A549 (cell line): ENCODE data around the gene MZF1.

Experiments used
- CBX2 ChIP-seq: fragments of 200-600 bp; sonication (generic); IDR thresholded peaks from 2 replicates; pipeline ENCODE4 v1.6.1; 2016; ENCODE audit warnings: low read depth, mild to moderate bottlenecking, borderline replicate concordance
- MAFK ChIP-seq: fragments of 450-650 bp; IDR thresholded peaks from 2 replicates; pipeline ENCODE4 v1.6.1; 2014; ENCODE audit not compliant: partially characterized antibody
- MAZ ChIP-seq: fragments of 150-350 bp; IDR thresholded peaks from 2 replicates; pipeline ENCODE4 v1.6.1; 2014; ENCODE audit warnings: antibody characterized with exemption, low read depth, low read length, borderline replicate concordance
- MYC ChIP-seq: IDR thresholded peaks from 2 replicates; pipeline ENCODE4 v1.6.1; 2012; ENCODE audit warnings: mild to moderate bottlenecking, inconsistent platforms, low read length, improper control_type of control experiment, borderline replicate concordance
- POLR2A ChIP-seq: IDR thresholded peaks from 2 replicates; pipeline ENCODE4 v1.6.1; 2012; ENCODE audit warnings: mild to moderate bottlenecking, low read length
- POLR2AphosphoS2 ChIP-seq: conservative IDR thresholded peaks from 2 replicates; pipeline ENCODE4 v1.6.1; 2012; ENCODE audit warnings: low read length, improper control_type of control experiment, inconsistent platforms
- RAD21 ChIP-seq, 2 experiments: fragments of >200 bp in 1 of 2; sonication (Bioruptor Twin) in 1 of 2; formaldehyde crosslinking in 1 of 2; IDR thresholded peaks in 1 of 2; conservative IDR thresholded peaks in 1 of 2; 2 replicates in 1 of 2; 3 replicates in 1 of 2; pipeline ENCODE4 v1.6.1; 2012 to 2018; ENCODE audit warnings: inconsistent platforms in 1 of 2
- SMC3 ChIP-seq: fragments of >200 bp; sonication (Bioruptor Twin); formaldehyde crosslinking; IDR thresholded peaks from 3 replicates; pipeline ENCODE4 v1.6.1; 2018; ENCODE audit warnings: inconsistent platforms
- ZFP36 ChIP-seq: fragments of 450-650 bp; IDR thresholded peaks from 2 replicates; pipeline ENCODE4 v1.6.1; 2014; ENCODE audit warnings: borderline replicate concordance; ENCODE audit not compliant: partially characterized antibody
- TF ChIP-seq, protein P1 (sequence below): fragments of >200 bp; sonication (Bioruptor Twin); formaldehyde crosslinking; IDR thresholded peaks from 3 replicates; pipeline ENCODE4 v1.5.1; 2016

- TF ChIP-seq POLR2A: no peak
- no peak for TF ChIP-seq RAD21 (conservative IDR thresholded peaks at IDR 0.05 in 1 of 2, IDR thresholded peaks at IDR 0.05 in 1 of 2)
- TF ChIP-seq, protein P1, sequence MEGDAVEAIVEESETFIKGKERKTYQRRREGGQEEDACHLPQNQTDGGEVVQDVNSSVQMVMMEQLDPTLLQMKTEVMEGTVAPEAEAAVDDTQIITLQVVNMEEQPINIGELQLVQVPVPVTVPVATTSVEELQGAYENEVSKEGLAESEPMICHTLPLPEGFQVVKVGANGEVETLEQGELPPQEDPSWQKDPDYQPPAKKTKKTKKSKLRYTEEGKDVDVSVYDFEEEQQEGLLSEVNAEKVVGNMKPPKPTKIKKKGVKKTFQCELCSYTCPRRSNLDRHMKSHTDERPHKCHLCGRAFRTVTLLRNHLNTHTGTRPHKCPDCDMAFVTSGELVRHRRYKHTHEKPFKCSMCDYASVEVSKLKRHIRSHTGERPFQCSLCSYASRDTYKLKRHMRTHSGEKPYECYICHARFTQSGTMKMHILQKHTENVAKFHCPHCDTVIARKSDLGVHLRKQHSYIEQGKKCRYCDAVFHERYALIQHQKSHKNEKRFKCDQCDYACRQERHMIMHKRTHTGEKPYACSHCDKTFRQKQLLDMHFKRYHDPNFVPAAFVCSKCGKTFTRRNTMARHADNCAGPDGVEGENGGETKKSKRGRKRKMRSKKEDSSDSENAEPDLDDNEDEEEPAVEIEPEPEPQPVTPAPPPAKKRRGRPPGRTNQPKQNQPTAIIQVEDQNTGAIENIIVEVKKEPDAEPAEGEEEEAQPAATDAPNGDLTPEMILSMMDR: no peak
- TF ChIP-seq POLR2AphosphoS2: no peak
- no peak for TF ChIP-seq MAFK
- TF ChIP-seq MAZ: no peak
- TF ChIP-seq MYC: no peak
- no peak for TF ChIP-seq SMC3
- no peak for TF ChIP-seq ZFP36
- TF ChIP-seq CBX2: no peak
These were observed 41.9 kb downstream of the MZF1 start for GRCh38 chr19:58531034-58531840.
